Memory B cell (primary cell): ENCODE measurements around the gene CENPF.
A peak's percentile ranks its signal among the peaks of the same experiment; 100 is the strongest.

Experiments used
- ATAC-seq: fragments of 150-1000 bp; cut with Tn5 transposase; 2 replicates; pipeline ENCODE4 v1.10.0; 2021; ENCODE audit warnings: low read depth, mild to moderate bottlenecking, moderate library complexity
- DNase-seq, 2 donors: peaks; one replicate each; pipeline ENCODE4 v3.0.0; 2022; ENCODE audit warnings: low spot score in 2 of 2
- H3K27ac Mint-ChIP-seq: one replicate; pipeline ENCODE4 v1.8.0; 2022; ENCODE audit warnings: mild to moderate bottlenecking, moderate library complexity, mixed read lengths
- H3K27me3 Mint-ChIP-seq: one replicate; pipeline ENCODE4 v1.8.0; 2022; ENCODE audit warnings: mixed read lengths
- H3K36me3 Mint-ChIP-seq: one replicate; pipeline ENCODE4 v1.8.0; 2022; ENCODE audit warnings: mild to moderate bottlenecking, mixed read lengths
- H3K4me1 Mint-ChIP-seq: one replicate; pipeline ENCODE4 v1.8.0; 2022; ENCODE audit warnings: mixed read lengths
- H3K4me3 Mint-ChIP-seq: one replicate; pipeline ENCODE4 v1.8.0; 2022; ENCODE audit warnings: mild to moderate bottlenecking, moderate library complexity, mixed read lengths
- H3K9me3 Mint-ChIP-seq: one replicate; pipeline ENCODE4 v1.8.0; 2022; ENCODE audit warnings: mixed read lengths

CENPF gene, protein sequence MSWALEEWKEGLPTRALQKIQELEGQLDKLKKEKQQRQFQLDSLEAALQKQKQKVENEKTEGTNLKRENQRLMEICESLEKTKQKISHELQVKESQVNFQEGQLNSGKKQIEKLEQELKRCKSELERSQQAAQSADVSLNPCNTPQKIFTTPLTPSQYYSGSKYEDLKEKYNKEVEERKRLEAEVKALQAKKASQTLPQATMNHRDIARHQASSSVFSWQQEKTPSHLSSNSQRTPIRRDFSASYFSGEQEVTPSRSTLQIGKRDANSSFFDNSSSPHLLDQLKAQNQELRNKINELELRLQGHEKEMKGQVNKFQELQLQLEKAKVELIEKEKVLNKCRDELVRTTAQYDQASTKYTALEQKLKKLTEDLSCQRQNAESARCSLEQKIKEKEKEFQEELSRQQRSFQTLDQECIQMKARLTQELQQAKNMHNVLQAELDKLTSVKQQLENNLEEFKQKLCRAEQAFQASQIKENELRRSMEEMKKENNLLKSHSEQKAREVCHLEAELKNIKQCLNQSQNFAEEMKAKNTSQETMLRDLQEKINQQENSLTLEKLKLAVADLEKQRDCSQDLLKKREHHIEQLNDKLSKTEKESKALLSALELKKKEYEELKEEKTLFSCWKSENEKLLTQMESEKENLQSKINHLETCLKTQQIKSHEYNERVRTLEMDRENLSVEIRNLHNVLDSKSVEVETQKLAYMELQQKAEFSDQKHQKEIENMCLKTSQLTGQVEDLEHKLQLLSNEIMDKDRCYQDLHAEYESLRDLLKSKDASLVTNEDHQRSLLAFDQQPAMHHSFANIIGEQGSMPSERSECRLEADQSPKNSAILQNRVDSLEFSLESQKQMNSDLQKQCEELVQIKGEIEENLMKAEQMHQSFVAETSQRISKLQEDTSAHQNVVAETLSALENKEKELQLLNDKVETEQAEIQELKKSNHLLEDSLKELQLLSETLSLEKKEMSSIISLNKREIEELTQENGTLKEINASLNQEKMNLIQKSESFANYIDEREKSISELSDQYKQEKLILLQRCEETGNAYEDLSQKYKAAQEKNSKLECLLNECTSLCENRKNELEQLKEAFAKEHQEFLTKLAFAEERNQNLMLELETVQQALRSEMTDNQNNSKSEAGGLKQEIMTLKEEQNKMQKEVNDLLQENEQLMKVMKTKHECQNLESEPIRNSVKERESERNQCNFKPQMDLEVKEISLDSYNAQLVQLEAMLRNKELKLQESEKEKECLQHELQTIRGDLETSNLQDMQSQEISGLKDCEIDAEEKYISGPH (N-terminal part only)

DNA sequence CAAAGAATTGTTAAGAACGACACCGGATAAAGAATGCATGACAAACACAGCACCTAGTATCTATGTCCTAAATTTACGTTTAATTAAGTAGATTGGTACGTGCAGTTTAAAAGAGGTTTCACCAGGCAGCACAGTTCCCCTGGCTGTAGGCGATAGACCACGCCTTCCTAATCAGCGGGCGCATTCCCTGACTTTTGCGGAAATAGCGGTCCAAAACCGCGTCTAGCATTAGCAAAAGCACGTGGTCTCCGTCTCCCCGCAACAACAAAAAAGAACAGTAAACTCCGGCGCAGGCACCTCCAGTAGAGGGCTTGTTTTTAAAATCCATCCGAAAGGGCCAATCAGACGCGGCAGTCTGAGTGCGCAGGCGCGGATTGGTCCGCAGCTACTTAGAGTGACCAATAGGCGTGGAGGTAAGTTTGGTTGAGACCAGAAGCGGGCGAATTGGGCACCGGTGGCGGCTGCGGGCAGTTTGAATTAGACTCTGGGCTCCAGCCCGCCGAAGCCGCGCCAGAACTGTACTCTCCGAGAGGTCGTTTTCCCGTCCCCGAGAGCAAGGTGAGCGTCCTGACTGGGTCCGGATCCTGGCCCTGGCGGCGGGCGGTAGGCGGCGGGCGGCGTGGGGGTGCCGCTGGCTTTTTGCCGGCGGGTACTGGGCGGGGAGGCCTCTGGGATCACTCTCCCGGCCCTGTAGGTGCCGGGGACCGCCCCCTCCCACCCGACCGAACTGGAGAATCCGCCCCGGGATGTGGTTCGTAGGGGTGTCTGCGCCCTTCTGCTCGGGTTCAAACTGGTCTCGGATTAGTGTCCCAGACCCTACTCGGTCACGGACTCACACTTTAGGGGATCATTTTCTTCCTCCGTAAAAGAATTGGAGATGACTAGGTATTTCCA is at the start of gene CENPF:
CENPF (plus strand) TSS at position 432 of the 894 bp plus-strand sequence. CDS start 10,560 bp downstream, outside the sequence.
- Mint-ChIP-seq H3K9me3 (no peaks in the 10 kb centered on the region), H3K36me3 (no peaks in the 10 kb centered on the region), H3K27ac (peak within 1 kb of the TSS; percentile 48), H3K4me3 (peak within 1 kb of the TSS; percentile 94), H3K27me3 (no peaks in the 10 kb centered on the region), H3K4me1 (peaks cover 2% of the 10 kb centered on the region)
- ATAC-seq: peak; percentile 94
- peak; percentile 74 to 88 for DNase-seq

DNA sequence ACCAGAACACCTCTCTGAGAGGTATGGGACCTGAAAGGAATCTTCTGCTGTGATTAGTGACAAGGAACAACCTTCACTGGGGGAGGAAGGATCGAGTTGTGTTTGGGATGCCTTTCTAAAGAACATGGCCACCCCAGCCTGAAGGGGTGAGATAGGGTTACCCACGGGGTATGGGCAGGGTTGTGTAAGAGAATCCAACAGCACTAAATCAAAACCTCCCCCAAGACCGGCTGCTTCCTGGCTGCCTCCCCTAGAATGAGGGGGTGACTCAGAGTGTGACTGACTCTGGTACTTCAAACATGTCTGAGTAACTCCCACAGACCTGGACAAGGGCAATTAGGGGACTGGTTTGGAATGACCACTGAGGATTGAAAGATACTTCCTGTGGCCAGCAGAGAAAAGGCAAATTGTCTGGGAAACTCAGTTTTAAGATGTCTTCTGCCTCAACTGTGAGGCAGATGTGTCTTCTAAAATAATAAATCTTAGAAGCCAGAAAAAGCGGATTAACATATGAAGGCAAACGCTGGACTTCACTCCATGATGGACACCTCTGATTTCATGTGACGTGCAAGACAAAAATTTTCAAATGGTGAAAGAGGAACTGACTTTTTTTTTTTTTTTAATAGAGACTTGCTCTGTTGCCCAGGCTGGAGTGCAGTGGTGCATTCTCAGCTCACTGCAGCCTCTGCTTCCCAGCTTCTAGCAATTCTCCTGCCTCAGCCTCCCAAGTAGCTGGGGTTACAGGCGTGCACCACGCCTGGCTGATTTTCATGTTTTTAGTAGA is 44.9 kb upstream of the CENPF start:
- ATAC-seq (no peak), DNase-seq (no peak)
- peaks cover 10% of the 10 kb centered on the region for H3K27me3 Mint-ChIP-seq
- no peaks in the 10 kb centered on the region for H3K36me3 Mint-ChIP-seq
- no peak overlapping the region for H3K4me3 Mint-ChIP-seq
- H3K27ac Mint-ChIP-seq: no peak overlapping the region
- H3K4me1 Mint-ChIP-seq: no peaks in the 10 kb centered on the region
- no peaks in the 10 kb centered on the region for H3K9me3 Mint-ChIP-seq

DNA sequence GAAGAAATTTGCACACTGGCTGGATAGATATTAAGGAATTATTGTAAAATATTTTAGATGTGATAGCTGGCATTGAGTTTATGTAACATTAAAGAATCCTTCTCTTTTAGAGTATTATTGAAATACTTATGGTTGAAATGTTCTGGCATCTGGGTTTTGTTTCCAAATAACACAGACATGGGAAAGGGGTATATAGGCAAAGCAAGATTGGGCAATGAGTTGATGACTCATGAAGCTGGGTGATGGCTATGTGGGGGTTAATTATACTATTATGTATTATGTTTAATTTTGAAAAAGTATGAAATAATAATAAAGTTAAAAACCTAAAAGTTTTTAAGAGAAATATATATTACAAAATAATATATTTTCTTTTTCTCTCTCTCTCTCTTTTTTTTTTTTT is 39.1 kb upstream of the CENPF start:
- ATAC-seq: no peak

DNA sequence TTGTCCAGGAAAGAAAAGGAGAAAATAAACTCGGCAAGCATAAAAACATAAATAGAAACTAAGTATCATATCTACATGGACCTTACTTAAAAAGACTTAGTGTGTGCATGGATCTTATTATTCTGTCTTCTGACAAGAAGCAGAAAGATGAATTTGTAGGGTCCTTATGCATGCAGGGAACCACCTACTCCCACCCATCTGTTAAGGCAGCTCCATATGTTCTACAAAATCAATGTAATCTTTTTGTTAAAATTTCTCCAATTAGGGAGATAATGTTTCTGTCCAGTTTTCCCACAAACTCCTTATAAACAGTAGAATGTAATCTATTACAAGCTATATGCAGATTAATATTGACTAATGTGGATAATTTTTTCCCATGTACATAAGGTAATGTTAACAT is 37.7 kb upstream of the CENPF start:
- ATAC-seq: no peak

More for the DNA sequence above, 39.1 kb upstream of the CENPF start:
- no peak overlapping the region for H3K27ac Mint-ChIP-seq
- DNase-seq: no peak
- H3K36me3 Mint-ChIP-seq: no peaks in the 10 kb centered on the region
- no peaks in the 10 kb centered on the region for H3K9me3 Mint-ChIP-seq
- H3K4me3 Mint-ChIP-seq: no peak overlapping the region
- peaks cover 10% of the 10 kb centered on the region for H3K27me3 Mint-ChIP-seq
- H3K4me1 Mint-ChIP-seq: no peaks in the 10 kb centered on the region

DNA sequence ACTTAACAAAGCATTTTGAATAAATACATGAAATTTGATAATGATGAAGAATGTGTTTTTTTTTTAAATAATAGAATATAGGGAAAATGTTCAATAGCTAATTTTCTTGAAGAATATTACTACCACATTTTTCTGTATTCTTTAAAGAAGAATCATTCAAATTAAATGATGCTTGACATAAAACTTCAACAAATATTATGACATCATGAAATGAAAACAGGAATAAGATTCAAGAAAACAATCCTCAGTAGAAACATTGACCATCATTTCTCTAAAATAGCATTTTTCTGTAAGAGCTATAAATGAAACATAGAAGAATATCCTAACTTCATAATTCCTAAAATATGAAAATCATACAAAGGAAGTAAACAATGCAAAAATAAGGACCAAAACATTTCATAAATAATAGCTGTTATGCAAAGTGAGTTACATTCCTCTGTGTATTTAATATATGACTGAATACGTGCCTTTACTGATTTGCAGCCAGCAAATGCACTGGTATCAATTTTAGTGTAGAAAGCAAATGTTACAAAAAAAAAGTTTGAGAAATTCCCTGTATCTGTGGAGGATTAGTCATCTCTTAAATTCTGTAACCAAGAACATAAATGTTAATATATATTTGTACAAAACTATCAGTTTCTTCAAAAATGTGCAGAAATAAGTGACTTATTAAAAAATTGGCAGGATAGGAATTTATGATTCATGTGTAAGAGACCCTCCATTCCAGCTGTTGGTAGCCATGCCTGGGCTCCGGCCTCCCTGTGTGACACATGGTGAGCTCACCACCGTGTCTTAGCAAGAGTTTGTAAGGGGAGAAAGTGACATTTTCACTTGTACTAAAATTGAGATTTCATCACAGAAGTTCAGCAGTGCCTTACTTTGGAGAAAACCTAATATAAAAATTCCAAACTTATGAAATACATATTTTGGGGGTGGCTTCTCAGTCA is 36.6 kb upstream of the CENPF start:
- H3K4me3 Mint-ChIP-seq: no peak overlapping the region
- DNase-seq: no peak
- no peaks in the 10 kb centered on the region for H3K4me1 Mint-ChIP-seq
- H3K27ac Mint-ChIP-seq: no peak overlapping the region
- peaks cover 8% of the 10 kb centered on the region for H3K27me3 Mint-ChIP-seq
- H3K9me3 Mint-ChIP-seq: no peaks in the 10 kb centered on the region
- no peak for ATAC-seq
- no peaks in the 10 kb centered on the region for H3K36me3 Mint-ChIP-seq

More for the DNA sequence above, 37.7 kb upstream of the CENPF start:
- H3K27me3 Mint-ChIP-seq: peaks cover 11% of the 10 kb centered on the region
- no peak for DNase-seq
- H3K9me3 Mint-ChIP-seq: no peaks in the 10 kb centered on the region
- H3K4me1 Mint-ChIP-seq: no peaks in the 10 kb centered on the region
- no peak overlapping the region for H3K27ac Mint-ChIP-seq
- no peaks in the 10 kb centered on the region for H3K36me3 Mint-ChIP-seq
- no peak overlapping the region for H3K4me3 Mint-ChIP-seq

DNA sequence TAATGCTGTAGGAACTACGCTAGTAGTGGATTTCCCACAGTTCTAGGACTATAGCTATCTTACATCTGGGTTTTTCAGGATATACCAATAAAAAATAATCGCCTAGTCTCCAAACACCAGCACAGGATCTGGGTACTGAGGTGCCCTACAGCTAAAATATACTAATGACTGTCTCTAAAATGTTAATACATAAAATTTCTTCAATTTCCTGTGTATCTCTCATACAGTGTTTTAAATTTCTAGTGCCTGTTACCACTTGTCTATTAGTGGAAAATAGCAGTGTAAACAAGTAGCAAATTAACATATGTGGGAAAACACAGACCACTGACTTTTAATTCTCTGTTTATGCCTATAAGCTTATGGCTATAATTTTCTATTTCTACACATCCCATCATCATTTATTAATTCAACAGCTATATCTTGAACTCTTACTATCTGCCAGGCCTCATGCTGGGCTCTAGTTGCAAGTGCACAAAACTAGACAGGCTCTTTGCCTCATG is 35.5 kb upstream of the CENPF start:
- DNase-seq (no peak), ATAC-seq (no peak)
- Mint-ChIP-seq H3K27me3 (peaks cover 4% of the 10 kb centered on the region), H3K27ac (no peak overlapping the region), H3K9me3 (no peaks in the 10 kb centered on the region), H3K36me3 (no peaks in the 10 kb centered on the region), H3K4me3 (no peak overlapping the region), H3K4me1 (no peaks in the 10 kb centered on the region)

DNA sequence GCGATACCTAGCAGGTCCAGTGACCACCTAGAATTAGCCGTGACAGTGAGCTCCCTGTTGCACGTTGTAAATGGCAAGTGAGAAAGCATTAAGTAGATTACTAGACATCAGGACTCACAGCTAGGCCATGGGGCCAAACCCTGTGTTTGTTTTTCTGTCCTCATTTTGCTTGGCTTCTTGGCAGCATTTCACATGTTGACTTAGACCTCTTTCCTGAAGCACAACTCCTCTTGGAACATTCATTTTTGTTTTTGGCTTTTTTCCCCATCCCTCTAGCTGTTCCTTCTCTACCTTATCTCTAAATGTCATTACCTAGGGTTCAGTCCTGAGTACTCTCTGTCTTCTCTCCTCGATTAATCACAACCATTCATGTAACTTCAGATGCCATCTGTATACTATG is 34.7 kb upstream of the CENPF start:
- Mint-ChIP-seq H3K27me3 (peaks cover 4% of the 10 kb centered on the region), H3K36me3 (no peaks in the 10 kb centered on the region), H3K4me1 (no peaks in the 10 kb centered on the region), H3K4me3 (no peak overlapping the region), H3K27ac (no peak overlapping the region), H3K9me3 (no peaks in the 10 kb centered on the region)
- no peak for DNase-seq
- ATAC-seq: no peak

DNA sequence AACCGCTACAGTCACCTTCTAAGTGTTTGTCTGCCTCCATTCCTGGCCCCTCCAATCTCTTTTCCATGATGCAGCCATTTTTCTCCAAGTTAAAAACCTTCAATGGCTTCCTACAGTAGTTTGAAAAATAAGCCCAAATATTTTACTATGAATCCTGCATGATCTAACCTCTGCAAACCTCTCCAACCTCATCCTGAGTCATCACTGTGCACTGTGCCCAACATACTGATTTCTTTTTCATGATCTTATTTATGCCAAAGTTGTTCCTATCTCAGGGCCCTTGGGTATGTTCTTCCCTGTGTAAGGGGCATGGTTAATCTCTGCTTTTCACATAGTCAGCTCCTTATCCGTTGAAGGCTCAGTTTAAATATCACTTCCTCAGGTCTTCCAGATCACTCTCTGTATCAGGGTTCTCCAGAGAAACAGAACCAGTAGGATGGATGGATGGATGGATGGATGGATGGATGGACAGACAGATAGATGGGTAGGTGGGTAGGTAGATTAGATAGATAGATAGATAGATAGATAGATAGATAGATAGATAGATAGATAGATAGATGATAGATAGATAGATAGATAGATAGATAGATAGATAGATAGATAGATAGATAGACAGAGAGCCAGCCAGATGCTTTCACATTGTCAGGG is 33.5 kb upstream of the CENPF start:
- no peaks in the 10 kb centered on the region for H3K4me1 Mint-ChIP-seq
- ATAC-seq (no peak), DNase-seq (no peak)
- peaks cover 4% of the 10 kb centered on the region for H3K27me3 Mint-ChIP-seq
- no peaks in the 10 kb centered on the region for H3K36me3 Mint-ChIP-seq
- no peak overlapping the region for H3K27ac Mint-ChIP-seq
- H3K4me3 Mint-ChIP-seq: no peak overlapping the region
- no peaks in the 10 kb centered on the region for H3K9me3 Mint-ChIP-seq

DNA sequence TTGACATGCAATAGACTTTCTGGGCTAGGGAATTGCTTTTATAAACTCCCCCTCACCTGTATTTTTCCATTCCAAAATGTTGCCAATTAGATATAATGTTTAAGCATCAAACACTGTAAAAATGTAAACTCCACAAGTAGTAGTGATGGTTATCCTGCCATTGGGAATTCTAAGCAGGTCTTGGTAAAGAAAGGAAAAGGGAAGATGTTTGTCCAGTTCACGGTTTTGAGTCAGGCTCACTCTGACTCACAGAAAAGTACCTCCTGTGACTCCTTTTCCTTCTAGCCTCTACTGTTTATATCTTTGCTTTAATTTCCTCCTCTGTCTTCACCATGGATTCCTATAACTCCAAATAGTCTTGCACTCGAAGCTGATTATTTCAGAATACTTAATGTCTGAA is 32.6 kb upstream of the CENPF start:
- DNase-seq (no peak), ATAC-seq (no peak)
- no peaks in the 10 kb centered on the region for H3K9me3 Mint-ChIP-seq

DNA sequence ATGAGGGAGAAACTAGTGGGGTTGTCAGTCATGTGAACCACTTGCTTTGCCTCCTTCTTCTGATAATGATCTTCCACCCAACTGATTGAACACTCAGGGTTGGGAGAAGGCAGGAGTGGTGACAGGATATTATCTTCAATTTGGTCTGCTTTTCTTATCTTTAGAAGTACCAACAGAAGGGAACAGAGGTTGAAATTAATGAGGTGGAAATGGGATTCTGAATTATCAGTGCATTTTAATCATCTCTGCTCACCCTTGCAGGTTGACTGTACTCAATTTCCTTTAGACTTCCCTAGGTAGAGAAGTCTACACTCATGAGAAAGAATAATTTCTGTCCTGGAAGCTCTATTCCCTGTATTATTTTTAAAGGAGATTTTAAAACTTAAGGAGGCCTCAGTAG is 31.7 kb upstream of the CENPF start:
- Mint-ChIP-seq H3K36me3 (peaks cover 5% of the 10 kb centered on the region), H3K27me3 (peaks cover 6% of the 10 kb centered on the region), H3K9me3 (peaks cover 5% of the 10 kb centered on the region), H3K4me1 (no peaks in the 10 kb centered on the region), H3K4me3 (no peak overlapping the region), H3K27ac (no peak overlapping the region)
- DNase-seq (no peak), ATAC-seq (no peak)

More for the DNA sequence above, 32.6 kb upstream of the CENPF start:
- Mint-ChIP-seq H3K4me1 (no peaks in the 10 kb centered on the region), H3K27ac (no peak overlapping the region), H3K27me3 (peaks cover 4% of the 10 kb centered on the region), H3K36me3 (no peaks in the 10 kb centered on the region), H3K4me3 (no peak overlapping the region)
